NB4 (cell line): ENCODE data around the gene GOLGA2.

Experiments used
- POLR2A ChIP-seq: IDR thresholded peaks from 2 replicates; pipeline ENCODE4 v1.6.1; 2011; ENCODE audit warnings: mild to moderate bottlenecking; ENCODE audit not compliant: insufficient read length; ENCODE audit errors: extremely low read depth
- TF ChIP-seq, protein P1 (sequence below): IDR thresholded peaks from one replicate; pipeline ENCODE4 v1.5.1; 2012; ENCODE audit warnings: low read depth, low read length

DNA sequence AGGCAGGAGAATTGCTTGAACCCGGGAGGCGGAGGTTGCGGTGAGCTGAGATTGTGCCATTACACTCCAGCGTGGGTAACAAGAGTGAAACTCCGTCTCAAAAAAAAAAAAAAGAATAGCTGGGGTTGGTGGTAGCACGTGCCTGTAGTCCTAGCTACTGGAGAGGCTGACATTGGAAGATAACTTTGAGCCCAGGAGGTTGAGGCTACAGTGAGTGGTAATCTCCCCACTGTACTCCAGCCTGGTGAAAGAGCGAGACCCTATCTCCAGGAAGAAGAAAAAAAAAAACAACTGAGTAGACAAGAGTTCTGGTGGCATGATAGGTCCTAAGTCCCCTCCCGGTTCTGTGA is 26.3 kb downstream of the GOLGA2 start:
- TF ChIP-seq, protein P1, sequence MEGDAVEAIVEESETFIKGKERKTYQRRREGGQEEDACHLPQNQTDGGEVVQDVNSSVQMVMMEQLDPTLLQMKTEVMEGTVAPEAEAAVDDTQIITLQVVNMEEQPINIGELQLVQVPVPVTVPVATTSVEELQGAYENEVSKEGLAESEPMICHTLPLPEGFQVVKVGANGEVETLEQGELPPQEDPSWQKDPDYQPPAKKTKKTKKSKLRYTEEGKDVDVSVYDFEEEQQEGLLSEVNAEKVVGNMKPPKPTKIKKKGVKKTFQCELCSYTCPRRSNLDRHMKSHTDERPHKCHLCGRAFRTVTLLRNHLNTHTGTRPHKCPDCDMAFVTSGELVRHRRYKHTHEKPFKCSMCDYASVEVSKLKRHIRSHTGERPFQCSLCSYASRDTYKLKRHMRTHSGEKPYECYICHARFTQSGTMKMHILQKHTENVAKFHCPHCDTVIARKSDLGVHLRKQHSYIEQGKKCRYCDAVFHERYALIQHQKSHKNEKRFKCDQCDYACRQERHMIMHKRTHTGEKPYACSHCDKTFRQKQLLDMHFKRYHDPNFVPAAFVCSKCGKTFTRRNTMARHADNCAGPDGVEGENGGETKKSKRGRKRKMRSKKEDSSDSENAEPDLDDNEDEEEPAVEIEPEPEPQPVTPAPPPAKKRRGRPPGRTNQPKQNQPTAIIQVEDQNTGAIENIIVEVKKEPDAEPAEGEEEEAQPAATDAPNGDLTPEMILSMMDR, result no peak
- TF ChIP-seq POLR2A, result no peak
